Liver (tissue), 3 donors: ENCODE measurements around the gene MEGF11.

Experiments
- CTCF ChIP-seq: fragments of 150-350 bp; IDR thresholded peaks from 2 replicates; pipeline ENCODE4 v1.5.1; 2017; ENCODE audit warnings: improper control_type of control experiment, low read depth, low read length; ENCODE audit not compliant: missing input control
- EGR1 ChIP-seq, 2 donors: IDR thresholded peaks; 2 replicates each; pipeline ENCODE4 v1.6.1; 2016 to 2018; ENCODE audit warnings: antibody characterized with exemption in 2 of 2, low read depth in 2 of 2
- REST ChIP-seq: IDR thresholded peaks from 2 replicates; pipeline ENCODE4 v1.6.1; 2016; ENCODE audit warnings: antibody characterized with exemption, mild to moderate bottlenecking
- SP1 ChIP-seq: IDR thresholded peaks from 2 replicates; pipeline ENCODE4 v1.6.1; 2018; ENCODE audit warnings: antibody characterized with exemption, mild to moderate bottlenecking
- YY1 ChIP-seq: IDR thresholded peaks from 2 replicates; pipeline ENCODE4 v1.6.1; 2016; ENCODE audit warnings: antibody characterized with exemption, mild to moderate bottlenecking
- ZBTB33 ChIP-seq: IDR thresholded peaks from 2 replicates; pipeline ENCODE4 v1.6.1; 2016; ENCODE audit warnings: antibody characterized with exemption
- donor health status: healthy.
- donor health status: healthy.

GRCh38 chr15:65931221-65931620 is 322.3 kb downstream of the MEGF11 start:
- TF ChIP-seq CTCF: no peak
- TF ChIP-seq ZBTB33: no peak
- no peak for TF ChIP-seq EGR1 (IDR thresholded peaks at IDR 0.05; ENCODE audit: low read depth in 2 of 2)
- no peak for TF ChIP-seq YY1
- TF ChIP-seq REST: no peak
- TF ChIP-seq SP1: no peak
